ENCODE results near the gene FAM163B.

- TF ChIP-seq EZH2 (IDR thresholded peaks at IDR 0.05) = no peak
- TF ChIP-seq POLR2AphosphoS5 (IDR thresholded peaks at IDR 0.05; ENCODE audit: borderline replicate concordance, low read depth, low read length) = no peak
These were observed 41.0 kb downstream of the FAM163B start for GRCh38 chr9:133568186-133568585.

Measured in SK-N-MC (cell line).